ENCODE measurements around the gene LIFR. TPM values are rescaled to one million over a fixed set of nuclear protein-coding genes. Genes with fewer than 3 reads are reported as not detected.
"Not testable (repeated sequence)": the region's sequence is repeated elsewhere in the genome, so short reads cannot be mapped to it uniquely, and the experiment has no call there.

The LIFR gene
- polyA plus RNA-seq, 1 donor (not counting 4 experiments of a cell fraction or from before 2014, with no cell fraction given): 1.1 TPM

DNA sequence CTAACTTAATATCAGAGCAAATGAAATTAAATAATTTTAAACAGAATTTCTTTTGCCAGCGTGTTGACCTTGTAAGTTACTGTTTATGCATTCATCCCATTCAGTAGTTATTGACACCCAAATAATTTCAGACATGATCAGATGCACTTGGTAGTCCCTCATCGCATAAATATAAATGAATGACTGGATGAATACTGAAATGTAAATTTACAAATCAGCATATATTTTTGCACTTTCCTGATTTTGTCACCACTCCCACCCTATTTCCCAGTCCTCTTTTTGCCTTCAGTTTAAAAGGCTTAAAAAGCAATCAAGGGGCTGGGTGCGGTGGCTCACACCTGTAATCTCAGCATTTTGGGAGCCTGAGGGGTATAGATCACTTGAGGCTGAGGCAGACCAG, 17.1 kb upstream of the LIFR start:
- dilution Hi-C loops (cut with MboI; ENCODE audit: extremely low pct_ligation_motif_present, low sequenced_read_pairs): no loop called here
- DNase-seq (ENCODE audit: low read depth, low spot score): no peak

DNA sequence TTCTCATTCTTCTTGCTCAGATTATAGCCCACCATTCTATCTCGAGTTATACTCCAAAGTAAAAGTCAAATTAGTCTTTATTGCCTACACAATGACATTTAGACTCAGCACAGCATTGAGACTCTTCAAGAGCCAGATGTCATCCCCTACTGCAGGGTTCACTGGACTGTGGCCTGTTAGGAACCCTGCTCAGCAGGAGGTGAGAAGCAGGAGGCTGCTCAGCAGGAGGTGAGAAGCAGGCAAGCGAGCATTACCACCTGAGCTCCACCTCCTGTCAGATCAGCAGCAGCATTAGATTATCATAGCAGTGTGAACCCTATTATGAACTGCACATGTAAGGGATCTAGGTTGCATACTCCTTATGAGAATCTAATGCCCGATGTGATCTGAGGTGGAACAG, 12.7 kb upstream of the LIFR start:
- TF ChIP-seq, protein P1, sequence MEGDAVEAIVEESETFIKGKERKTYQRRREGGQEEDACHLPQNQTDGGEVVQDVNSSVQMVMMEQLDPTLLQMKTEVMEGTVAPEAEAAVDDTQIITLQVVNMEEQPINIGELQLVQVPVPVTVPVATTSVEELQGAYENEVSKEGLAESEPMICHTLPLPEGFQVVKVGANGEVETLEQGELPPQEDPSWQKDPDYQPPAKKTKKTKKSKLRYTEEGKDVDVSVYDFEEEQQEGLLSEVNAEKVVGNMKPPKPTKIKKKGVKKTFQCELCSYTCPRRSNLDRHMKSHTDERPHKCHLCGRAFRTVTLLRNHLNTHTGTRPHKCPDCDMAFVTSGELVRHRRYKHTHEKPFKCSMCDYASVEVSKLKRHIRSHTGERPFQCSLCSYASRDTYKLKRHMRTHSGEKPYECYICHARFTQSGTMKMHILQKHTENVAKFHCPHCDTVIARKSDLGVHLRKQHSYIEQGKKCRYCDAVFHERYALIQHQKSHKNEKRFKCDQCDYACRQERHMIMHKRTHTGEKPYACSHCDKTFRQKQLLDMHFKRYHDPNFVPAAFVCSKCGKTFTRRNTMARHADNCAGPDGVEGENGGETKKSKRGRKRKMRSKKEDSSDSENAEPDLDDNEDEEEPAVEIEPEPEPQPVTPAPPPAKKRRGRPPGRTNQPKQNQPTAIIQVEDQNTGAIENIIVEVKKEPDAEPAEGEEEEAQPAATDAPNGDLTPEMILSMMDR (optimal IDR thresholded peaks at IDR 0.05 in 1 of 3, IDR thresholded peaks at IDR 0.05 in 1 of 3, conservative IDR thresholded peaks at IDR 0.05 in 1 of 3; ENCODE audit: extremely low read depth in 1 of 3, insufficient read depth in 2 of 3, low read length in 3 of 3): no peak
- no peak for TF ChIP-seq EZH2 (IDR thresholded peaks at IDR 0.05; ENCODE audit: low read length)
- dilution Hi-C loops (cut with MboI; ENCODE audit: extremely low pct_ligation_motif_present, low sequenced_read_pairs): no loop called here
- H3K79me2 ChIP-seq (ENCODE audit: control insufficient read depth, insufficient read depth, low read length): no peaks in the 10 kb centered on the region
- H3K9me3 ChIP-seq (ENCODE audit: control insufficient read depth, low read depth, low read length): no peaks in the 10 kb centered on the region
- no peaks in the 10 kb centered on the region for H3K4me1 ChIP-seq (ENCODE audit: control insufficient read depth, extremely low read depth, insufficient read depth, low read length)
- DNase-seq (ENCODE audit: low read depth, low spot score) (no peak), FAIRE-seq (no peak)
- H3K9ac ChIP-seq (ENCODE audit: control insufficient read depth, extremely low read depth, insufficient read depth, low read length): no peak overlapping the region
- H3K4me3 ChIP-seq (ENCODE audit: control insufficient read depth in 2 of 3, extremely low read depth in 1 of 3, insufficient read depth in 2 of 3, low read depth in 1 of 3, low read length in 3 of 3): no peak overlapping the region
- H3K36me3 ChIP-seq (ENCODE audit: control insufficient read depth in 2 of 2, extremely low read depth in 1 of 2, insufficient read depth in 2 of 2, low read length in 2 of 2): no peaks in the 10 kb centered on the region
- no peaks in the 10 kb centered on the region for H3K27me3 ChIP-seq (ENCODE audit: control insufficient read depth, extremely low read depth, insufficient read depth, low read length)
- H4K20me1 ChIP-seq (ENCODE audit: control insufficient read depth, extremely low read depth, insufficient read depth, low read length): no peaks in the 10 kb centered on the region
- no peak overlapping the region for H2AFZ ChIP-seq (ENCODE audit: control insufficient read depth, low read length)
- no peak overlapping the region for H3K27ac ChIP-seq (ENCODE audit: control insufficient read depth, insufficient read depth, low read length)
- no peak overlapping the region for H3K4me2 ChIP-seq (ENCODE audit: control insufficient read depth, extremely low read depth, insufficient read depth, low read depth, low read length)
- no peaks in the 10 kb centered on the region for H3K9me1 ChIP-seq (ENCODE audit: control insufficient read depth, extremely low read depth, insufficient read depth, low read length)

More for the DNA sequence above, 17.1 kb upstream of the LIFR start:
- H4K20me1 ChIP-seq (ENCODE audit: control insufficient read depth, extremely low read depth, insufficient read depth, low read length): no peaks in the 10 kb centered on the region
- no peaks in the 10 kb centered on the region for H3K79me2 ChIP-seq (ENCODE audit: control insufficient read depth, insufficient read depth, low read length)
- FAIRE-seq: no peak
- H3K9me3 ChIP-seq (ENCODE audit: control insufficient read depth, low read depth, low read length): no peaks in the 10 kb centered on the region
- no peak overlapping the region for H3K9ac ChIP-seq (ENCODE audit: control insufficient read depth, extremely low read depth, insufficient read depth, low read length)
- no peak overlapping the region for H2AFZ ChIP-seq (ENCODE audit: control insufficient read depth, low read length)
- no peak overlapping the region for H3K4me2 ChIP-seq (ENCODE audit: control insufficient read depth, extremely low read depth, insufficient read depth, low read depth, low read length)
- TF ChIP-seq EZH2 (IDR thresholded peaks at IDR 0.05; ENCODE audit: low read length): no peak
- TF ChIP-seq, protein P1 (optimal IDR thresholded peaks at IDR 0.05 in 1 of 3, IDR thresholded peaks at IDR 0.05 in 1 of 3, conservative IDR thresholded peaks at IDR 0.05 in 1 of 3; ENCODE audit: extremely low read depth in 1 of 3, insufficient read depth in 2 of 3, low read length in 3 of 3): no peak
- no peaks in the 10 kb centered on the region for H3K9me1 ChIP-seq (ENCODE audit: control insufficient read depth, extremely low read depth, insufficient read depth, low read length)
- H3K27ac ChIP-seq (ENCODE audit: control insufficient read depth, insufficient read depth, low read length): no peak overlapping the region
- H3K4me1 ChIP-seq (ENCODE audit: control insufficient read depth, extremely low read depth, insufficient read depth, low read length): no peaks in the 10 kb centered on the region
- H3K27me3 ChIP-seq (ENCODE audit: control insufficient read depth, extremely low read depth, insufficient read depth, low read length): no peaks in the 10 kb centered on the region
- no peak overlapping the region for H3K4me3 ChIP-seq (ENCODE audit: control insufficient read depth in 2 of 3, extremely low read depth in 1 of 3, insufficient read depth in 2 of 3, low read depth in 1 of 3, low read length in 3 of 3)
- no peaks in the 10 kb centered on the region for H3K36me3 ChIP-seq (ENCODE audit: control insufficient read depth in 2 of 2, extremely low read depth in 1 of 2, insufficient read depth in 2 of 2, low read length in 2 of 2)

DNA sequence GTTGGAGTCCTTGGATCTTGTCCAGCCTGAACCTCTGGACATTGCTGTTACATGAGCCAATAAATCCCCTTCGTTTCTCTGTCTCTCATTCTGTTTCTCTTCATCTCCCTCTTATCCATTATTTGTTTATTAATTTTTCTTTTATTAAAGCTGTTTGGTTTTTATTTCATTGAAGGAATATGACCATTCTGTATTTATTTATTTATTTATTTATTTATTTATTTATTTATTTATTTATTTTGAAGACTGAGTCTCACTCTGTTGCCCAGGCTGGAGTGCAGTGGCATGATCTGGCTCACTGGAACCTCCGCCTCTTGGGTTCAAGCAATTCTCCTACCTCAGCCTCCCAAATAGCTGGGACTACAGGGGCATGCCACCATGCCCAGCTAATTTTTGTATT, 10.9 kb upstream of the LIFR start:
- DNase-seq (ENCODE audit: low read depth, low spot score); H3K9ac ChIP-seq (ENCODE audit: control insufficient read depth, extremely low read depth, insufficient read depth, low read length); FAIRE-seq; H2AFZ ChIP-seq (ENCODE audit: control insufficient read depth, low read length); H3K4me1 ChIP-seq (ENCODE audit: control insufficient read depth, extremely low read depth, insufficient read depth, low read length); H4K20me1 ChIP-seq (ENCODE audit: control insufficient read depth, extremely low read depth, insufficient read depth, low read length); H3K36me3 ChIP-seq (ENCODE audit: control insufficient read depth in 2 of 2, extremely low read depth in 1 of 2, insufficient read depth in 2 of 2, low read length in 2 of 2); dilution Hi-C loops (cut with MboI; ENCODE audit: extremely low pct_ligation_motif_present, low sequenced_read_pairs); H3K4me2 ChIP-seq (ENCODE audit: control insufficient read depth, extremely low read depth, insufficient read depth, low read depth, low read length); H3K9me3 ChIP-seq (ENCODE audit: control insufficient read depth, low read depth, low read length); H3K4me3 ChIP-seq (ENCODE audit: control insufficient read depth in 2 of 3, extremely low read depth in 1 of 3, insufficient read depth in 2 of 3, low read depth in 1 of 3, low read length in 3 of 3); H3K27ac ChIP-seq (ENCODE audit: control insufficient read depth, insufficient read depth, low read length); H3K9me1 ChIP-seq (ENCODE audit: control insufficient read depth, extremely low read depth, insufficient read depth, low read length); H3K27me3 ChIP-seq (ENCODE audit: control insufficient read depth, extremely low read depth, insufficient read depth, low read length); H3K79me2 ChIP-seq (ENCODE audit: control insufficient read depth, insufficient read depth, low read length): not testable (repeated sequence)
